ENCODE data around the gene MXD1.

Gene MXD1

GRCh38 chr2:69952336-69953115 is 37.6 kb downstream of the MXD1 start:
- DNase-seq (ENCODE audit: low spot score), result no peak

- no peak for DNase-seq (ENCODE audit: low spot score)
Measured at GRCh38 chr2:69954084-69954483, 39.2 kb downstream of the MXD1 start.

DNA sequence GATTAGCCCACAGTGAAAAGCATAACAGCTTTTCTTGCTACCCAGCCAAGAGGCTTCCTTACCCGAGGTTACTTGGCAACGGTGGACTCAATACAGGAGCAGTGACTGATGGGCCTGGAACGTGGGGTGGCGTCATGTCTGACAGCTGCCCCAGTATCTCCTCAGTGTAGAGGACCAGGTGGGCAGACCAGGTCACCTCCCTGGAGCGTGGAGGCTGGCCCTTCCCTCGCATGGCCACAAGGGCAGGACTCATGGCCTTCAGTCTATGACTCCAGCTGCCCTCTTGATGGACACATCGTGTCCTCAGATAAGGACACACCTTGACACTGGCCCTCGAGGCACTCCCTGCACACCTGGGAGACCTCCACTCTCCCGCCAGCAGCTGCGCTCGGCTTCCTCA is 40.1 kb downstream of the MXD1 start:
- DNase-seq (ENCODE audit: low spot score), result no peak

DNA sequence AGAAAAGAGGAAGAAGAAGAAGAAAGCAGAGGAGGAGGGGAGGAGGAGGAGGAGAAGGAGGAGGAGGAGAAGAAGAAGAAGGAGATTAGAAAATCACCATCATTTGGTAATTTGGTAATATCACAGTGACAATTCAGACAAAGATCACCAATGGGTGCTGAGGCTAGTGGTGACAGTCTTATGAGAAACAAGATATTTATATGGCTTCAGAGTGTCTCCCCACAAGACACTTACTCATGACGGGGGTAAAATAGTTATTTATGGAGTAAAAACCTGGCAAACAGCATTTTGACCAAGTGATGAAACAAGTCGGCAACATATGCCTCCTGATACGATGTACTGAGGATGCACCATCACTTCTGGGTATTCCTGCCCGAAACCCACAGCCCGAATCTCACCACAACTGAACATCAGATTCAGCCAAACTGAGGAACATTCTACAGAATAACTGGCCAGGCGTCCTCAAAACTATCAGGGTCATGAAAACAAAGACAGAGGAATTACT is 41.6 kb downstream of the MXD1 start:
- DNase-seq (ENCODE audit: low spot score), result no peak

- DNase-seq (ENCODE audit: low spot score), result no peak
Measured at GRCh38 chr2:69957965-69958364, 43.1 kb downstream of the MXD1 start.

DNA sequence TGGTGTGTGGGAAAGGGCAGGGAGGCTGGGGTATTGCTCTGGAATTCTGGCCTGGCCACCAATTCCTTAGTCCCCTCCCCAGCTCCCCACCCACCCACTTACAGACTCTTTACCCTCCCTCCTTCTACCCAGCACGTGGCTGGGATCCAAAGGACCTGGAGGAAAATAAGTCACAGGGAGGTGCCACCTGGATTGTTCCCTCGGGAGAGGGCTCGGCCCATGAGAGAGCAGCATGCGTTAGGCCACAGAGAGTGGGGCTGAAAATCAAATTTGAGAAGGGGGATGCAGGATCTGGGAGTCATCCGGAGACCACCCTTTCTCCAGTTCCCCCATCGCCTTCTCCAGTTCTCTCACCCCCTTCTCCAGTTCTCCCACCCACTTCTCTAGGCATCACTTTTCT is 43.6 kb downstream of the MXD1 start:
- no peak for DNase-seq (ENCODE audit: low spot score)

DNA sequence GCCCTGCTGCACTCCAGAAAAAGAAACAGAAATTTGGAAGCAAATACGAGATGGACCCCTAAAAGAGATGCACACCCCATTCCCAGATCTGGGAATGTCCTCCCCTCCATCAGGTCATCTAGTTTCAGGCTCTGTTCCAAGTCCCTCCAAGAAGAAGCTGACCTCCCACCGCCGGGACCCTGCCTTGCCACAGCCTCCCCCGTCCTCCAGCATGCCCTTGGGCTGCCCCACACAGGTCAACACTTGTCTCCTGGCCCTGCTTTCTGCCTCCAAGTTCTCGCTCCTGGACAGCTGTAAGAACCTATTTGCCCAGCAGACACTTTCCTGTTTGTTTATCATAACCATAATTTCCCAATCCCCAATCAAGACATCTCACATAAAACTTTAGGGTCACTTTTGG is 44.5 kb downstream of the MXD1 start:
- no peak for DNase-seq (ENCODE audit: low spot score)

DNA sequence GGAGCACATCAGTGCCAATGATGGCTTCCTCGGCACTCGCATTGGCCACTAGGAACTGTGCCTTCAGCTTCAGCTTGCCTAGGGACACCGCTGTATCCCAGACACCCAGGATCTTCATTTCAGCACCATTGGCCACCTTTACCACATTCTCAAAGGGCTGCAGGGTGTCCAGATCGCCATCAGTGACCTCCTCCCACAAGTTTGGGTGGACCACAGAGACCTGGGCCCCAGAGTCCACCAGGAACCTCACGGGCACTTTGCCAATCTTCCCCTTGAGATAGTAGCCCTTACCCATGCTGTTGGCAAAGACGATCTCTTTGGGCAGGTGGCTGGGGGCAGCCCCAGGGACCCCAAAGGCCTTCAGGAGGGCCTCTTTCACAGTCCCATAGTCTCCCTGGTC is 45.9 kb downstream of the MXD1 start:
- no peak for DNase-seq (ENCODE audit: low spot score)

GRCh38 chr2:69961496-69961895 is 46.6 kb downstream of the MXD1 start, which contains the start of gene ASPRV1:
ASPRV1 (minus strand) TSS chr2:69961631; CDS start chr2:69961436, 195 bp downstream.
- no peak for DNase-seq (ENCODE audit: low spot score)

DNA sequence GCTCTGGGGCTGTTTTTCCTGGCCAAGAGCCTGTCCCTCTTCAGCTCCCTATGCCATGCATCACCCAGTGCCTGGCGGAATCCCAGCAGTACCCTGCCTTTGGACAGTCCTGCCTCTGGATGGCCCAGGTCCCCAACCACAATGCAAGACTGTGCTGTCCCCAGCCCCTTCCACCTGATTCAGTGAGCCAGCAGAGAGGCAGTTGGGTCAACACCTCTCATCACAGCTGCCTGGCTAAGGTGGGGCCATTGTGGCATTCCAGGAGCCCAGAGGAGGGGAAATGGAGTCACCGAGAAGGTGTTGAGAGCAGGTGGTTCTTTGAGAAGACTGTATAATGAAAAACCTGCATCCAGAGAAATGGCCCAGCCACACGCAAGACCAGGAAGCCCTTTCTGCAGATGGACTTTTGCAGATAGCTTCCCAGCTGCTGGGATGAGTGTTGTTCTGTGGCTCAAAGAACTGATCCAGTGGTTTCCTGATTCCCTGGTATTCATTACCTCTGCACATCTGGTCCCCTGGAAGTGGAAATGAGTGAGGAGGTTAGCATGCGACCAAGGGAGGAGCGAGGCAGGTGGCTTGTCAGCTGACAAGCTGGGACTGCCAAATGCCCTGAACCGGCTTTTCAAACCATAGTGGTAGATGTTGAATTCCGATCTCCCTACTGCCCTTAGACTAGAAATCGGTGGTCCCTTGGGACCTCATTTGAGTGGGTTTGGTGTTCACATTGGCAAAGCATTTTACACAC is 48.2 kb downstream of the MXD1 start:
- no peak for DNase-seq (ENCODE audit: low spot score)

DNA sequence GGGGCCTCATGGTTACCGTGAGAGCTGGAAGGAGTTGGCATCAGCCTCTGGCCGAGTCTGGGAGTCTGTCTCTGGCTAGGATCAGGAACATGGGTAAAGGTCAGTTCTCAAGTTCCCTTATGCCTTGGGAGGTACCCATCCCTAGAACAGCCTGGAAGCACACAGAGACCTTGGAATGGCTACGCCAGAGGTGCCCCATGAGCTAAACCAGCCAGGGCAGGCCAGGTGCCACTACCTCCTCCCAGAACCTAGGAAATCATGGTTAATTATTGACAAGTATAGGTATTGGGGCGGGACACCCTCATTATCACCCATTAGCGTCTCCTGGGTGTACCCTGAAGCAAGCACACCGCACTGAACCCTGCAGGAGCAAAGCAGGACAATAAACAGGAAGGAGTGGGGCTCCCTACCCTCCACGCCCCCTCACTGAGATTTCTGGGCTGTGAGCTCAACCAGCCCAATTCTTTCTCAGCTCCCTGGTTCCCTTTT is 49.5 kb downstream of the MXD1 start:
- DNase-seq (ENCODE audit: low spot score), result no peak

DNA sequence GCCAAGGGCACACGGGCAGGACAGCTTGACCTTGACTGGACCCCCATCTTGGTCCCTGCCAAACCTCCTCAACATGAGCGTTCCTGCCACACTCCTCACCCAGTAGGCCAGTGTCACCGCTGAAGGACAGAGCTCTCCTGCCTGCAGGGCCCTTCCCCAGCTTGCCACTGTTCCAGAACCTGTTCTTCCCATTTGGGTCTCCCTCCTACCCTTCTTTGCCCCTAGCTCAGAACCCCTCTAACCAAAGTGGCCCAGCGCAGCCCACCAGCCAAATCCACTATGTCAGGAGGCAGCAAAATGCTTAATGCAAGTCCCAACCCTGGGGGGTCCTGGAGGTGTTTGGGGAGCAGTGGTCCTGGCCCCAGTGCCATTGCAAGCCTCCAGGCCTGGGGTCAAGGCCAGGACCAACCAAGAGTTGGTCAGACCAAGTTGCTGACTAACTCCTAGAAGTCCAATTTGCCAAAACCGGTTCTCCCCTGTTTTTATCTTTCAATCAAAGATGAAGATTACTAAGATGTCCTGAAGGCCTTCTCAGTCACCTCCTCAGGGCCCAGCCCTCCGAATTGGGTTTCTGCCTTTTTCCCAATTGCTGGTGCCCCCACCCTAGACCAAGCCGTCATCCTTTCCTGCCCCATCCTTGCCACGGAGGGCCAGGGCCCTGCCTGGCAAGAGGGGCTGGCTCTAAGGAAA is 51.0 kb downstream of the MXD1 start:
- no peak for DNase-seq (ENCODE audit: low spot score)

DNA sequence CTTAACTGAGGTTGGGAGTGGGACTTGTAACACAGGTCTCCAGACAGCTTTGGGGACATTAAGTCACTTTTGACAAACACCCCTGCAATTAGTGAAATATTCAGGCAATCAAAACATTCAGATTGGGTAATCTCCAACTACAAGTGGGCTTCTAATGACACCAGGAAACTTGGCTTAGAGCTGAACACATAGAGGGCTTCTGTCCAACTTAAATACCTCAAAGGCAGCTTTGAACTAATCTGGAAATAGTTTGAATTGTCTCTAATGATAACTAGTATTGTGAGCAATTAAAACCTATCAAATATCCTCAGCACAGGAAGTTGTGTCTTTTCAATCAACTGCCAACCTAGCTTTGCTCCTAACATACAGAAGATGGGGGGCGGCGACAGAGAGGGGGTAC is 51.6 kb downstream of the MXD1 start:
- DNase-seq (ENCODE audit: low spot score), result no peak

DNA sequence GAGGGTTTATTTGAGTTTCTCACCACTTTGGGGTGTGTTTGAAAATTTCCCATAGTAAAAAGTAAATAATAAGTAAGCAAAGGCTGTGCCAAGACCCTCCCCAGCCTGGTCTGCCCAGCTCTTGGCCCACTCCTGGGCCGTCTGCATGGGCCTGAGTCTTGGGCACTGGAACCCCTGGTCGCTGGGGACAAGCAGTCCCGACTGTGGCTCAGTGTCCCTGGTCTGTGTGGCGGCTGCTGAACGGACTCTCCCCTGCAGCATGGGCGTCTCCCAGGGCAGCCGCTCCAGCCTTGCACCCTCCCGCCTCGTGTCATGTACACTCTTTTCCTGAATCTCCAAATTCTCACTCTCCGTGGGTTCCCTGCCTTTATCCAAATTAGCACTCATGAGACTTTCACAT is 53.7 kb downstream of the MXD1 start:
- no peak for DNase-seq (ENCODE audit: low spot score)

GRCh38 chr2:69969126-69969983 is 54.4 kb downstream of the MXD1 start:
- no peak for DNase-seq (ENCODE audit: low spot score)

DNA sequence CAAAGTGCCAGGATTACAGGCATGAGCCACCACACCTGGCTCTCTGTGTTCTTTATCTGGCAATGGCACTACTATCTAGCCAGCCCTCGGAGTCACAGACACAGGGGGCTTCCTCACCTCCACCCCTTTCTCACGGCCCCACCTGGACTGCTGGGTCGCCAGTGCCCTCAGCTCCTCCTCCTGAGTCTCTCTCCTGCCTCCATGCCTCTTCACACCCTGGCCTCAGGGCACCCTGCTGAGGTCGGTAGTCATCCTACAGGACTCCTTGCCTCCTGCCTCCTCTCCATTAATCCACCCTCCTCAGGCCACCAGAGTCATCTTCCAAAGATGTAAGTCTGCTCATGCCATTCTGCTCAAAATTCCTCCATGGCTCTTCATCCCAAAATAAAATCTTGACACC is 55.1 kb downstream of the MXD1 start:
- no peak for DNase-seq (ENCODE audit: low spot score)

DNA sequence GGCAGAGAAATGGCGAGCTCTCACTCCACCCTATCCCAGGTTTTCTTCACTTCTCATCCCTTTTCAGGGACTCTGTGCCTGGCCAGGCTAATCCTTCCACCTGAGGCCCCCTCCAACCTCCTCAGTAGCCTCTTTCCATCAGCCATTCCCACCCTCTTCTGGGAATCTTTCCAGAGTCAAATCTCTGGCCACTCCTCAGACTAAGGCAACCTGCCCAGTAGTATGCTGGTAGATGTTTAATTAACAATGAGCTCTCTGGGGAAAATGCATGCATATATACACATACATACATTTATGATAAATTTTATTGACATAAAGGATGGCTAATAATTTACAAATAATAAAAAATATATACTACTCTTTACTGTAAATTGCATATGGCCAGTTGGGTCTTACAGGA is 57.9 kb downstream of the MXD1 start:
- no peak for DNase-seq (ENCODE audit: low spot score)

GRCh38 chr2:69973335-69973735 is 58.4 kb downstream of the MXD1 start:
- no peak for DNase-seq (ENCODE audit: low spot score)

- no peak for DNase-seq (ENCODE audit: low spot score)
Measured at GRCh38 chr2:69975136-69975852, 60.4 kb downstream of the MXD1 start.

- no peak for DNase-seq (ENCODE audit: low spot score)
Measured at GRCh38 chr2:69975853-69976462, 61.0 kb downstream of the MXD1 start.

- no peak for DNase-seq (ENCODE audit: low spot score)
Measured at GRCh38 chr2:69977186-69977585, 62.3 kb downstream of the MXD1 start.

All from germinal center (tissue), 1 donor.